HG02840 (cell line): ENCODE results near the gene GUCY1A2.

Experiments used
- ATAC-seq: cut with Tn5 transposase; IDR thresholded peaks from one replicate; pipeline ENCODE4 v1.9.1; 2021; ENCODE audit warnings: mild to moderate bottlenecking, moderate library complexity, moderate number of reproducible peaks; ENCODE audit not compliant: unreplicated experiment, low FRiP score

GUCY1A2 gene

DNA sequence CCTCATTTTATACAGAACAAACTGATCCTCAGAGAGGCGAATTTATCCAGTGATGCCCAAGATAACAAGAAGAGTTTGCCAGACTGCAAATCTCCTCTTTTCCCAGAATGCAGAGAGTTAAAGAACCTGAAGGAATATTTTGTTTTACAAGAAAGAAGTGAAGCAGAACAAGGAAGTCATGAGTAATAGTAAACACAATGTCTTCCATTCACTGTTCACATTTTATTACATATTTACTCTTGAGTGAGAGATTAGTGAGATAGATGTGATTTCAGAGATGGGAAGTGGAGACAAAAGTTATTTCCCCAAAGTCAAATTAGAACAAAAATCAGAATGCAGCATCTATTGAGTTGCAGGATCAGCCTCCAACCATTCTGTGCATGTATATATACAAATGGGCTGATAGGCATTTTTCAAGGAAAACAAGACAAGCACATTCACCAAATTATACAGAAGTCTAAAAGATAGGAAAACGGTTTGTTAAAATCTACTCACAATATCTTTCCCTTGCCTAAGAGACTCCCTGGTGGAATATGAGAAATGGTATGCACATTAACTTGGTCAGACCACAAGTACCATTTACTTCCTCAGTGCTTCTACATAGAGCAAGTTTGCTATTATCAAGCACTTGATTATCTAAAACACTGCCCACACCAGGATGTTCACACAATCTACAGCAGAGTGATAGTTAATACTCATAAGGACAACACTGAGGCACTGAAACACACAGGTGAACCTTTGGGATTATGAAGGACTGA lies 12.0 kb downstream of the GUCY1A2 start:
- no peak for ATAC-seq

DNA sequence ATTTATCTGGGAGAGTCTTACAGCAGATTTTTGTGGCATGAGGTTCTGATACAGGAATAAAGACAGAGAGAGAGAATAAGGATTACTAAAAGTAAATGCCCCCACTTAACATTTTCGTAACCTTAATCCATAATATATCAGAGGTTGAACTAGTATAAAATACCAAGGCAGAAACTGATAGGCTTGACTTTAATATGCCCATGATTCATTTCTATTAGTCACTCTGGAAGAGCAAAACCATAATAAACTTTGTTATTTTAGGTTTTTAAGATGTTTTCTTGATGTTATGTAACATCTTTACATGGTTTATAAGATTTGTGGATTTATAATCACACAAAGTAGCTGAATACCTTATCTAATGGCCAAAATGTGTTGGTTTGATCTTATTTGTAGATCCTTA lies 19.1 kb downstream of the GUCY1A2 start:
- no peak for ATAC-seq

DNA sequence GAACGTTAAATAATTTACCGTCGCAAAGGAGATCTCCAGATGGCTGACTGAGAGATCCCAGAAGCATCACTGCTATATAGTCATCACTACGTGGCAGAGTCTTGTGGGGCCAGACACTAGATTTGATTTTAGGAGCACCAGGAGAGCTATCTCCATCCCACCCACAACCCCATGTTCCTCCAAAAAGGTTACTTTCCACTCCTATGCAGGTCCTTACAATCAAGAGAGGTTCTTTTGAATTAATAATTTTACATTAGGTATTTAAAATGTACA lies 19.4 kb downstream of the GUCY1A2 start:
- ATAC-seq = no peak

DNA sequence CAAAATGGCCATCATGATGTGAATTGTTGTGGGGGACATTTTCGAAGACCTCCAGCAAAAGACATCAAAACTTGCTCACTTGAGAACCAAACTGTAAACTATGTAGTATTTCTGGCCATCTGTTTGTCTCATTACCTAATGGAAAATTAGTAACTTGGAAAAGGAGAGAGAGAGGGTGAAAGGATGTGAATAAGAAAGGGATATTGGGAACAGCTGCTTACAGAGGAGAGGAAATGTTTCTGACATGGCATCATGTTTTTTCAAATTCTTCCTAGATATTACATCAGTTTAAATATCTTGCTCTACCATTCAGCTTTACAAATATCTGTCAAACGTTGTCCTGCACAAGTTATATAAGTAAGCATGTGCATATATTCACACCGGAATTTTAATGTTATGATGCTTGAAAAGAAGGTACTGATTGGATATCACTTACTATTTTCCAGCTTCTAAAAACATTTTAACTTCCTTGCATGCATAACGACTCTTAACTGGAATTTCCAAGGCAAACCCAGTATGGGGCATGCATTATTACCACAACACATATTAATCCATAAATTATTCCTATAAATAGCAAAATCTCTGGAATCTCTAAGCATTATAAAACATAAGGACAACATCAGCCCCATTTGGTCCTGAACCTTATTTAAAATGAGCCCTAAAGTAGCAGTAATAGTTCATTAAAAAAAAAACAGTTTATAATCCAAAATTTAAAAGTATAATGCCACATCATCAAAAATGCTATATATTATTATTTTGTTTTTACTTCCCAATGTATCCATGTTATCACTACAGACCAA lies 20.0 kb downstream of the GUCY1A2 start:
- ATAC-seq = no peak

DNA sequence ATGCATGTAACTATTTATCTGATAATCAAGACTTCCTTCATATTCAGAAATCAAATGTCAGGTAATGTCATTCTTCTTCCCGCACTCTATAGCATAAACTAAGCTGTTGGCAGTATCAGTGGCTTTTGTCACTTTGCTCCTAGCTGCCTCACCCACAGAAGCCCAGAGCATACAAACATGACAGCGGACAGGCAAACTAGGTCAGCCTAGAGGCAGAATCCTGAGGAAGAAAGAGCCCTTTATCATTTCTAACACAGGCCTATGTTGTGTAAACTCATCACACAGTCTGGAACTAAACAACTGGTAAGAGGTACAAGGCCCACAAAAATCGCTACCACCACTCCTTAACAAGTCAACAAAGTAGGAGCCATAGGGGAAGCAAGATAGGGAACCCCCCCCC lies 21.0 kb downstream of the GUCY1A2 start:
- no peak for ATAC-seq

DNA sequence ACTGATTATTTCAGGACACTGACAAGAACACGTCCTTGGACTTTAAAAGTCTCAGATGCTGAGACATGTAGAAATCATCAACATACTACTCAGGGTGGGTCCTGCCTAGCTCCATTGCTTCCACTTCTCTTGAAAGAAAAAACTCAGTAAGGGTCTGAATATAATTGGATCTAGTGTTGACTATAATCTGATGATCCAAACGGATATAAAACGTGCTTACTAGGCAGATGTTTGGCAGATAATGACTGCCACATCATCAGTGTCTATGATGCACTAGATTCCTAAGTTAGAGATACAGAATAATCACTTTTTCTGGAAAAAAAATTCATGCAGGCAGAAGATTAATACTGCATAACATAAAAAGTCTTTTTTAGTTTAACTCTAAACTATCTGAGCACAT lies 21.6 kb downstream of the GUCY1A2 start:
- no peak for ATAC-seq

DNA sequence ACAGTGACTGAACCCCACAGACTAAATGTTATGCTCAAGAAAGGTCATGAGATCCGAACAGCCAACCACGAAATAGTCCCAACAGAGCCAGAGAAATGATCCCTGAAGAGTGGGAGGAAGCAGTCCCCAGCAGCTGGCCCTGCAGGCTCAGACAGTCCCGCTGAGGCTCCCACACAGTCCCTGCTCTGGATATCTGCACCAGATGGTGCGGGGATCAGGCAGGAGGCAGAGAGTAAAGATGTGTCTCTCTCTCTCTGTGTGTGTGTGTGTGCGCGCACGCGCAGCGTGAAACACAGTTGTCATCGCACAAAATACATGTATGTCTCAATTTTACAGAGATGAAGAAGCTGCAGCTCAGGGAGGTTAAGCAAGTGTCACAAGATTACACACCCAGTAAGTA lies 27.9 kb downstream of the GUCY1A2 start:
- ATAC-seq = no peak

DNA sequence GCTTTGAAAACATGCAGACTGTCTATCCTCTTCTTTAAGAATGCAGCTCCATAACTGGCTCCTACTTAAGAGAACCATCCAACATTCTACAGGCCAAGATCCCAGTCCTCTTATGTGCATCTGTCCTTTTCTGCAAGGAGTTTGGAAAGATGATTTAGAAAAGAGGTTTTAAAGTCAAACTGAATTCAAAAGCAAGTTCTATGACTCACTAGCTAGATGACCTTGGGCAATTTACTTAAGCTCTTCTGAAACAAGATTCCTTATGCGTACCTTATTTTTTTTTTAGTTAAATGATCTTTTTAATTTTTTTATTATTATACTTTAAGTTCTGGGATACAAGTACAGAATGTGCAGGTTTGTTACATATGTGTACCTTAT lies 29.2 kb downstream of the GUCY1A2 start:
- ATAC-seq = no peak

DNA sequence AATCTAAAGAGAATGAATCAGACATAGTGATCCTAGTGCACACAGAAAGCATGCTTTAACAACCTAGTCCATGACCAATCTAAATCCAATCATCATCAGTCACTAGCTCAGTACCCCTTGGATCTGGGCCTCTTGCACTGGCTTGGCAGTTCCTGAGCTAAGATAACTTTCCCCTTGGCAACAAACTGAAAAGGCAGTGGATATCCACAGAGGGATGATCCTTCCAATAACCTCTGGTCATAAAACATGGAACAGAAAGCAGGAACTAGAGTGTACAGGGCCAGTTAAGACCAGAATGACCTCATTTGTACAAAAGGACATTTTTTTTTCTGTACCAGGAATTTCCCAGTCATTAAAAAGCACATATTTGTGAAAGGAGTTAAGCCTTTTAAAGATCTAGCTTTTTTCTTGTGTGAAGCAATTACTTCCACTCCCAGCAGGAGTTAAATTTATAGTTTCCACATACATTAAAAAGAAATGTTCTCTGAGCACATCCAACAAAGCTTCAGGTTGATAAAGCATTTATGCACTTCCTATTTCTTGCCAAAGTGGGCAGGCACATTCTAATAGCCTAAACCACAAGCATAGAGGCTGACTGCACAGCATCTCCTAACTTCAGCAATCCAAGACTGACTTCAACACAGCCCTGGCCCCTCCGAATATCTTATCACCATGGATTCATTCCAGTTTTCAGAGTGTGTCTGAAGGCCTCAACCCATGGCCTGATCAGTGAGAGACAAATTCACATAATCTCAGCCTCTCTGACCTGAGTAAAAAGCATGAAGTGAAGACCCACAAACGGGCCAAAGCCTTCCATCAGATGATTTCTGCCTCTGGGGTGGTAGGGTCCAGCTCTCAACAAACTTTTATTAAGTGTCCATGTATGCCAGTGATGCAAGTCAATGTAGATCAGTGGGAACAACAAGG lies 29.9 kb downstream of the GUCY1A2 start:
- no peak for ATAC-seq

DNA sequence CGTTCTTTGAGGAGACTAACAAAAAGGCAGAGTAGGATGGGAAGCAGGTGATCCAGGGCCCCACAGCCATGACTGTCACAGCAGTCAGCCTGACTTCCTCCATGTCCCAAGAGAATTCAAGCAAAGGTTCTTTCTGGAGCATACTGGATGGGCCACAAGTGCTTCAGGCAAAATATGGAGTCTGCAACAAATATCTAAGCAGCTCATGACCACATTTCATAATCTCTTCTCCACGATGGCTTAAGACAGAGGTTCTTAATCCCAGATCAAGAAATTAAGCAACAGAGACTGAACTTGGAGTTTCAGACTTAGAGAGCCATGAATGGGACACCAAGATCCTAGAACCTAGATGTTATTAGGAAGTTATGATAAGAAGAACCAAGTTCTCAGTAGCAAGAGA lies 31.6 kb downstream of the GUCY1A2 start:
- no peak for ATAC-seq

DNA sequence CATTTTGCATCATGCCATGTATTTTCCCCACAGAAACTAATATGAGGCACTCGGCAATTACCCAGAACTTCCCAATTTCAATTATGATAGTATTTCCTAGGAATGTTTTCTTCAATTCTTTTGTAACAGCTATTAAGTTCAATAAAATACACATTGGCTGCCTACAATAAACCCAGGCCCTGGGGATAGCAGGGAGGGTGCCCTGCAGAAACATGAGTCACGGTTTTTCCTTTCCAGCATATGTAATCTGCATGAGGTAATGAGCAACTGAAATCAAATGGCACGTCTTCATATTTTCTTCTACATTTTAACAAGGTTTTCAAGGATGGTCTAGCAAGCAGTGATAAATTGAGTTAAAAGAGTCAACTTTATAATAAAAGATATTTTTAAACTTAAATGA lies 32.0 kb downstream of the GUCY1A2 start:
- no peak for ATAC-seq

DNA sequence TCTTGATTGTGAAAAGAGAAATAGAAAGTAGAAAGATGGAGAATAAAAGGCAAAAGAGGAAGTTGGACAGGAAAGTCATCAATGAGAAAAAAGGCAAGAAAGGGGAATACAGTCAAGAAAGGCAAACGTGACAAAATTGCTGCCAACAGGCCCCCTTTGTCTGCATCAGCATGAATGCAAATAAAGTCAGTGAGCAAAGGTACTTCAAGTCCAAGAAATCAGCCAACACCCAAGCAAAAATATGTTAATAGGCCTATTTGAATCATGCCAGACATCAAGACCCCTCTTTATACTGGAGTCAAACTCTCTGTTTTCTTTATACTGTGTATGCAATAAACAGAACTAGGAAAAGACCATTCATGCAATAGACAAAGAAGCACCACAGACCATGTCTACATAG lies 34.3 kb downstream of the GUCY1A2 start:
- no peak for ATAC-seq

DNA sequence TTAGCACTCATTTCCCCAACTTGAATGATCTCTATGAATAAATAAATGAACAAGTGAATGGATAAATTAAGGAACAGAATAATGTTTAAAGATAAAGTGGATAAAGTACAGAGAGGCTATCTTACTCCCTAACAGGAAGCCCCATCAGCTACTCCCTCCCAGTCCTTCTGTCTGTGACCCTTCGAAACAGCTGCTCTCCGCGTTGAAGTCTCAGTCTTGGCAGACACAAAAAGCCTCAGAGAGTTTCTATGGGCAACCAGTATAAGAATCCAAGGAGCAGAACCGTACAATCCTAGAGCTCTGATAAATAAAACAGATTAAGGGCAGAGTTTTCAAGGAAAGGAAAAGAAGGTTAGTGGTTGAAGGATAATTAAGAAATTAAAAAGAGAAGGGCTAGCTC lies 35.0 kb downstream of the GUCY1A2 start:
- ATAC-seq = no peak

DNA sequence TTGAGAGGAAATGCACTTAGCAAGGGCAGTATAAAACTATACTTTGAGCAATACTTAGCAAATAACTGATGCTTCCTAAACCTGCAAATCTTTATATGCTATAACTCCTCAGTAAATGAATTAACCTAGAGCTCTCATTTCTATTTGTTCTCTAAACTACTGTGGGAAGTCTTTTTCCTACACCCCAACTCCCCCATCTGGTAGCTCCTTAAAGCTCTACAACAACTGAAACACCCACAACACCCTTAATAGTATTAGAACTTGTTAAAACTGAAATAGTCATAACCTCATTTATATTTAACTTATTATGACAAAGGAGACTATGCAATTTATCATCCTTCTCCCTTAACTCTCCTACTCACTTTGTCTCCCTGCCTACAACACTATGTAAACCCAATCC lies 43.4 kb downstream of the GUCY1A2 start:
- no peak for ATAC-seq

DNA sequence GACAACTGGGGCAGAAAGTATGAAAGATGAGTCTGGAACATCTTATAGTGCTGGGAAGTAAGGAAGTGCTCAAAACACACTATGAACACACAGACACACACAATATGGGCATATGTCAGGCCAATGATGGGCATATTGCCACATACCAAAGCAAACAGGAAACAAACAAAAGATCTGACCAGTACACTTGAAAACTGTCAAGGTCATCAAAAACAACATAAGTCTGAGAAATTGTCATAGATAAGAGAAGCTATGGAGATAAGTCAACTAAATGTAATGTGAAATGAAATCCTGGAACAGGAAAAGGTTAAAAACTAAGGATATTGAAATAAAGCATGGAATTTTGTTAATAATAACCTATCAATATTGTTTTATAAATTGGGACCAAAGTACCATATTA lies 46.4 kb downstream of the GUCY1A2 start:
- ATAC-seq = no peak

DNA sequence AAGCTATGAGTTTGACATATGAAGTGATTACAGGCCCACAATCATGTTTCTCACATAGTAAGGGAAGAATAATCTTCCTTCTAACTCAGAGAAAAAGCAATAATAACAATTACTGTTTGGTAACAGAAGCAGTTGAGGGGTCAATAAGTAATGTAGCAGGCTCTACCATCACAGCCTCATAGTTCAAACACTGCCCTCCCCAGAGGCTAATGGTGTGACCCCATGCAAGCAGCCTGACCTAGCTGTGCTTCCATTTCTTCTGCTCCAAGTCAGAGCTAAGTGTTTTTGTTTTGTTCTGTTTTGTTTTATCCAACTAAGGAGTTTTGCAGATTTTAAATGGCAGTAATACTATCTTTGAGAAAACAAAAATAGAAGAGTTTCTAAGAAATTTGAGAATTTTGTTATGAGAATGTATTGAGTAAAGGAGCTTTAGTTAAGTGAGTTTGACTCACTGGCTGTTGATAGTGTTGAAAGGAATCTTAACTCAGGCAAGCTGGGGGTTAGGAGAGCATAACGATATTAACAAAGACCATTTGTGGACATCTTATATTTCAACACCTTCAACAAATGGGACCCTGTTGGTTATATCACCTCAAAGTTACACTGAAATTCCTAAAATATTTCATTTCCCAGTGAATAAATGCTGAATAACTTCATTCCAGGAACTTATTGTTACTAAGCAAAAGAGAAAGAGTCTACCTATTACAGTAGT lies 48.5 kb downstream of the GUCY1A2 start:
- no peak for ATAC-seq

DNA sequence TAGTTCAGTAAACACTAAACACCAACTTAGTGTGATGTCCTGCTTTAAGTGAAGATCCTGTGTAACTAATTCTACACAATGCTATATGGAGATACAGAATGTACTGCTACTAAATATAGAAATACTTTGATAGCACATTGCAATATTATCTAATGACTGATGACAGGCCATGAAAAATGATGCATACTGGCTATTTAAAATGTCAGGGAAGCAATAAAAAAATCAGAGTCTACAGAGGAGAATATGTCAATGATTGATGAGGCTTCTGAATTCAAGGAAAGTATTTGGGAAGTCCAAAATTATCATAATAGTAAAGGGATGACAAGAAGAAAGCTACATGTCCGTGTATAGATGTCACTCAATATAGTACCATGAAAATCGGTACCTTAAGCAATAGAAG lies 55.3 kb downstream of the GUCY1A2 start:
- ATAC-seq = no peak

DNA sequence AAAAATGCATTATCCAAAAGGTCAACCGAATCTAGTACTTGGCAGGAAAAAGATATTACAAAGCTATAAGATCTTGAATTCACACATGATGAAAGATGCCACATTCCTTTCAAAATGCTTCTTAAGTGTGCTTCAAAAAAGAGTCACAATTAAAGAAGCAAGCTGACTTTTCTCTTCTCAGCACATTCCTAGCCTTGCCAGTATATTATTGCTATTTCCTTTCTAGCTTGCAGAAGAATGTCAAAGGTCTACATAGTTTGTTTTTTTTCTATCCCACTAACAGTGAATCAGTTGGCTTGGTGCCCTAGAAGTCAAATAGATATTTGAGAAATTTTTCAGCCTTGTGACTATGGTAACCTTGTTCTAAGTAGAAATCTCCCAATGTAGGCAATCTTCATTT lies 56.8 kb downstream of the GUCY1A2 start:
- no peak for ATAC-seq

DNA sequence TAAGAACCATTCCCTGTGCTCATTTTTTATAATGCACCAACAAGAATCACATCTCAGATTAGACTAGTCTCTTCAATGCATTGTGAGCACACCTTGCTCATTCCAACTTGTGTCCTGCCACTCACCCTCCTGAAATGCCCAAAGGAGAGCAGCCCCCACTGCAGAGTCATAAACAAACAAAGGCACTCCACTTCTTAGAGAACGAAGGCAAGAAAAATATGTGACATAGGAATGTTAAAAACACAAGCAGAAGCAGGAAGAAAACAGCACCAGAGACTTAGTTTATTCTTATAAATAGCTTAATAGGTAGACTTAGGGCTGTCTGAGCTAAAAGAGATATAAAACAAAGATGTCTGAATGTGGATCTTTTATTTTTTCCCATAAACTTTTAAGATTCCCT lies 57.2 kb downstream of the GUCY1A2 start:
- ATAC-seq = no peak

DNA sequence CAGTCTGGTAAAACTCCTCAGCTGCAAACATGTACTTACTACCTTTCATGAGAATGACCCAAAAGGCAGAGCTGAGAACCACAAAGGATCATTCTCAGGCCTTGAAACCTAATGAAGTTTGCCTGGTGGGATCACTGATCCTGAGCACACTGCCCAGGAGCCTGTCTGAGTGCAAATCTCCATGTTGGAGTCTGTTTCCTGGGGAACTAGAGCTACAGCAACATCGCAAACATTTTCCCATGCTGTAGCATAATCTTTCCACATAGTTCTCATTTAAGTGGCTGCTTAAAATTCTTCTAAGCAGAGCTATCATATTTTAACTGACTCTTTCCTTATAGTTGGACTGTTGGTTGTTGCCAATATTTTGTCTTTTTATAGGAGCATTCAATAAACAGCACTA lies 58.5 kb downstream of the GUCY1A2 start:
- no peak for ATAC-seq

DNA sequence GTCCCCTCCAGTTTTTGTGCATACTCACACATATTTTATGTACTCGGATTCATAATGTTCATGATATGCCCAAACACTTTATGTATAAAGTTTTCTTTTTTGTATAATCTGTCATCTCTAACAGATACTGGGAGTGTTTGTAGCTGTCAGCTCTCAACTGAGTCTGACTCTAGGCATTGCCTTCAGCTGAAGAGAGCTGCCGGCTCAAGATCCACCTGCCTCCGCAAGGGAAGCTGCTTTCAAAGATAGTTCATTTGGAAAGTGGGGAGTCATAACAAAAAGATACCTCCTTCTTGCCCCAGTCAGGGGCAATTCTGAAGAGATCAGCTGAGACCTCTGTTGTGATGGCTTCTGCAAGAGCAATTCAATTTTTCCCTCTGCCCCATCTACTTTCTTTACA lies 58.9 kb downstream of the GUCY1A2 start:
- no peak for ATAC-seq
